ENCODE data around the gene CYBA. TPM values are rescaled to one million over a fixed set of nuclear protein-coding genes. Genes with fewer than 3 reads are reported as not detected.

The CYBA gene
- total and polyA plus RNA-seq, 9 of the 15 experiments (the other 6 are each of a cell fraction or from before 2014, with no cell fraction given): 0.34 to 683 (median 93.0) TPM

DNA sequence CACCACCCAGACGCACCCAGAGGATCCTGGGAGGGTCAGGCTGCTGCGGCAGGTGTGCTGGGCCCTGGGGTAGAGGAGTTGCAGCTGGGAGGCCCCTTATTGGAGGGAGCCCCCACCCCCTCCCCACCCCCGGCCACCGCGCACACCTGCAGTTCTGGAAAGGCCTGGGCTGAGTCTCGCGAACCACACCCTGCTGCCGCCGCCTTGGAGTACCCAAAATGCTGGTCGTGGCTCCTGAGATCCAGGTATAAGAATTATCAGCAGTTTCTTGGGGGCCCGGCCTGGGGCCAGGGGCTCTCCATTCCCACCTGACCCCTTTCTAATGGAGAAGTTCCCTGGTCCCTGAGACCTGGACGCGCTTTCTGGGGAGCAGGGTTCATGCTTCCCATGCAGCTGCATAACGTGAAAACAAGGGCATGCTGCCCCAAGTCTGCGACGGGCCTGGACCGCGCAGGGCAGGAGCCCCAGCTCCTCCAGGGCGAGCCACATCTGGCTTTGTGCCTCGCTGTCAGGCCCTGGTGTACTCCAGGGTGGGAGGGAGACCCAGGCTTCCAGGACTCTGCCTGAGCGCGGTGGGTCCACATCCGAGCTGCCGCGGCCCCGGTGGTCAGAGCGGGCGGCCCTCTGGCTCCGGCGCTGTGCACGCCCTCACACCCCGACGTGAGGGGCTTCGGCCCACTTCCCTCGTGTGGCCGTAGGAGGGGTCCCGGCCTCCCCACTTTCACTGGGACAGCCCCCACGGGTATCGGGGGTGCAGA is 42.7 kb upstream of the CYBA start:
- Histone ChIP-seq H3K27me3 (ENCODE audit: control insufficient read depth in 2 of 2, insufficient read depth in 2 of 2, low read length in 2 of 2) (no peaks in the 10 kb centered on the region), H3K4me2 (ENCODE audit: insufficient read depth, low read length) (no peak overlapping the region), H2AFZ (ENCODE audit: low read depth, low read length) (no peak overlapping the region), H3K9me3 (replicated peaks; ENCODE audit: control insufficient read depth, insufficient read depth, low read depth, low read length) (no peaks in the 10 kb centered on the region), H4K20me1 (replicated peaks; ENCODE audit: control insufficient read depth, insufficient read depth, low read length) (no peaks in the 10 kb centered on the region), H3K9ac (ENCODE audit: insufficient read depth in 1 of 2, low read depth in 2 of 2, low read length in 2 of 2) (peak overlapping the region in 1 of 2 experiments; percentile 6; a peak in 1 of 4 replicates), H3K36me3 (ENCODE audit: control insufficient read depth, insufficient read depth, low read length) (peaks cover 27% of the 10 kb centered on the region; the same call in 1 of the 3 replicates), H3K79me2 (ENCODE audit: control insufficient read depth, insufficient read depth, low read length) (no peaks in the 10 kb centered on the region), H3K9me1 (ENCODE audit: control insufficient read depth, insufficient read depth, low read length) (no peaks in the 10 kb centered on the region), H3K4me1 (replicated peaks in 1 of 2; ENCODE audit: control insufficient read depth in 2 of 2, insufficient read depth in 2 of 2, low read length in 2 of 2) (peaks cover 18 to 85% of the 10 kb centered on the region in 2 experiments), H3K4me3 (no peak overlapping the region), H3K27ac (ENCODE audit: extremely low read depth, low read depth, low read length) (no peak overlapping the region)
- BruUV-seq (replicated peaks): no TSS peak
- in situ Hi-C loops (cut with MboI) (no loop called here), intact Hi-C loops (cut with micrococcal nuclease) (no loop called here)
- CTCF ChIA-PET (ENCODE audit: low intra/inter-chr PET ratio): no interaction called here
- FAIRE-seq (no peak), ATAC-seq (no peak), DNase-seq (ENCODE audit: extremely low read depth in 1 of 4, low spot score in 3 of 4) (no peak)
- 77% methylated on average over 32 of the region's 39 CpGs for WGBS (ENCODE audit: insufficient coverage, low coverage, missing lambda C conversion rate)
- TF ChIP-seq ZNF695 (CRISPR knock-in tag; IDR thresholded peaks at IDR 0.05): no peak
- TF ChIP-seq, protein P1, sequence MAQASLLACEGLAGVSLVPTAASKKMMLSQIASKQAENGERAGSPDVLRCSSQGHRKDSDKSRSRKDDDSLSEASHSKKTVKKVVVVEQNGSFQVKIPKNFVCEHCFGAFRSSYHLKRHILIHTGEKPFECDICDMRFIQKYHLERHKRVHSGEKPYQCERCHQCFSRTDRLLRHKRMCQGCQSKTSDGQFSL (CRISPR knock-in tag; IDR thresholded peaks at IDR 0.05): 0 out of 2 replicates have a peak, but pooled peaks have one; percentile 14
- TF ChIP-seq, protein P1 (tag; IDR thresholded peaks at IDR 0.05): no peak
- TF ChIP-seq ZKSCAN8 (CRISPR knock-in tag; IDR thresholded peaks at IDR 0.05): no peak
- TF ChIP-seq, protein P2, sequence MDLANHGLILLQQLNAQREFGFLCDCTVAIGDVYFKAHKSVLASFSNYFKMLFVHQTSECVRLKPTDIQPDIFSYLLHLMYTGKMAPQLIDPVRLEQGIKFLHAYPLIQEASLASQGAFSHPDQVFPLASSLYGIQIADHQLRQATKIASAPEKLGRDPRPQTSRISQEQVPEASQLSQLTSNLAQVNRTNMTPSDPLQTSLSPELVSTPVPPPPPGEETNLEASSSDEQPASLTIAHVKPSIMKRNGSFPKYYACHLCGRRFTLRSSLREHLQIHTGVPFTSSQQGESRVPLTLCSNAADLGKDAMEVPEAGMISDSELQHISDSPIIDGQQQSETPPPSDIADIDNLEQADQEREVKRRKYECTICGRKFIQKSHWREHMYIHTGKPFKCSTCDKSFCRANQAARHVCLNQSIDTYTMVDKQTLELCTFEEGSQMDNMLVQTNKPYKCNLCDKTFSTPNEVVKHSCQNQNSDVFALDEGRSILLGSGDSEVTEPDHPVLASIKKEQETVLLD (IDR thresholded peaks at IDR 0.05): no peak
- TF ChIP-seq KHSRP (IDR thresholded peaks at IDR 0.05): no peak
- POLR2A ChIA-PET: interaction anchor here (1.1 kb wide), 1 partner anchor 17 kb away, joined by 3 read pairs; no protein-coding TSS in a partner anchor
